Measurements from ENCODE around the gene CLSTN2. TPM values are rescaled to one million over a fixed set of nuclear protein-coding genes. Genes with fewer than 3 reads are reported as not detected.

Gene CLSTN2
- polyA plus RNA-seq, 2 donors = 0.20 TPM

DNA sequence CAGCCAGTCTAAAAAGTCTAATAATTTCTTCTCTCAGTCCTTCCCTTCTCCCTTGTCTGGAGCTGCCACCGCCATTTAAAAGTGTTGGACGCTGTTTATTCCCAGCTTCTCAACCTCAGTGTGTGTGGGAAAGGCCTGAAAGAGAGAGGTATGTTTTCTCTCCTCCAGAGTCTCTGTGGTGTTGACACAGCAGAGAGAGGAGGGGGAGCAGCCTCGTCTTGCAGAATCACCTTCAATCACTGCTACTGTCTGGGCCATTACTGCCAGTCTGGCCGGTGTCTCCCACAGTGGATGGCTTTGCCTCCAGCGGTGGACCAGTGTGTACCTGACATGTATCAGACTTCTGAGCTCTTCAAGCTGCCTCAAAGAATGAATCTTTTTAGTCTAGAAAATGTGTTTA is 641.5 kb downstream of the CLSTN2 start:
- Histone ChIP-seq H3K27me3 (ENCODE audit: control insufficient read depth in 1 of 2, insufficient read depth in 2 of 2, low read length in 2 of 2) (no peaks in the 10 kb centered on the region), H3K27ac (ENCODE audit: low read depth in 2 of 2, low read length in 1 of 2) (no peak overlapping the region), H3K4me1 (ENCODE audit: control insufficient read depth in 2 of 2, insufficient read depth in 2 of 2, low read length in 1 of 2) (no peaks in the 10 kb centered on the region), H3K9me3 (ENCODE audit: control insufficient read depth in 2 of 2, insufficient read depth in 1 of 2, low read depth in 1 of 2, low read length in 1 of 2) (no peaks in the 10 kb centered on the region), H3K36me3 (ENCODE audit: control insufficient read depth in 2 of 2, insufficient read depth in 2 of 2, low read length in 1 of 2) (no peaks in the 10 kb centered on the region), H3K4me3 (ENCODE audit: low read depth in 1 of 2, low read length in 2 of 2) (no peak overlapping the region)
- WGBS, 2 donors = 58 to 66% methylated on average over 5 of the region's 5 CpGs

DNA sequence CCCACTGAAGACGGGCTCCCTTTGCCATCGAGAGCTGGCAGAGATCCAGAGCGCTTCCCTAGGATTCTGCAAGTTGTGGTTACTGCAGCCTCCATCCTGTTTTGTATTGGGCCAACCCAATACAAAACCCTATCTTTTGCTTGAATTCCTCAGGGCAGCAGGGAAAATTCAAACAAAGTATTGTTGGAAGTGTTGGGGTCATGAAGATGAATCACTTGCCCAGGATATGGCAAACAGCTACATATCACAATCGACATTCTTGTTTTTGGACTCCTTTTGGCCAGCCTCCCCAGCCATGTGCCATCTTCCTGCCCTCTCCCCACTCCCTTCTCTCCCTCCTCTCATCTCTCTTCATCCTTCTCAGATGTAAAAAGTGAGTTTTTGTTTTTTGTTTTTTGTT is 642.9 kb downstream of the CLSTN2 start:
- 76 to 86% methylated on average over 4 of the region's 4 CpGs for WGBS, 2 donors

DNA sequence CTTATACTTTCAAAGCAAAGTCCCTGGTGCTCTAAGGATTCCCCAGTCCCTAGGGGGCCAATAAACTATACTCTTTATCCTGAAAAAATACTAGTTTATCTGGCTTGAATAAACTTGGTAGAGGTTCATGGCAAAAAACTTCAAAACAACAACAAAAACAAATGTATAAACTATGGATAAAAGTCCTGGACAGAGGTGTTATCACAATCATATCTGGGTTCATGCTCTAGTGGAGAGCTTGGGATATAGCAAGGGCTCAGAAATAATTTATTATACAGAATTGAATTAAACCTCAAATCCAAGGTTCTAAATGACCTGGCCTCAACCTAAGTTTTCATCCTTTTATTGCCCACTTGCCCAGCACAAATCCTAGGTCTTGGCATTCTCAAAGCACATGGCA is 644.3 kb downstream of the CLSTN2 start:
- no peak overlapping the region for H3K27ac ChIP-seq (ENCODE audit: low read depth in 2 of 2, low read length in 1 of 2)
- H3K4me1 ChIP-seq (ENCODE audit: control insufficient read depth in 2 of 2, insufficient read depth in 2 of 2, low read length in 1 of 2) = no peaks in the 10 kb centered on the region
- H3K36me3 ChIP-seq (ENCODE audit: control insufficient read depth in 2 of 2, insufficient read depth in 2 of 2, low read length in 1 of 2) = no peaks in the 10 kb centered on the region
- no peak overlapping the region for H3K4me3 ChIP-seq (ENCODE audit: low read depth in 1 of 2, low read length in 2 of 2)
- no peaks in the 10 kb centered on the region for H3K9me3 ChIP-seq (ENCODE audit: control insufficient read depth in 2 of 2, insufficient read depth in 1 of 2, low read depth in 1 of 2, low read length in 1 of 2)
- H3K27me3 ChIP-seq (ENCODE audit: control insufficient read depth in 1 of 2, insufficient read depth in 2 of 2, low read length in 2 of 2) = no peaks in the 10 kb centered on the region

More for the DNA sequence above, 642.9 kb downstream of the CLSTN2 start:
- H3K9me3 ChIP-seq (ENCODE audit: control insufficient read depth in 2 of 2, insufficient read depth in 1 of 2, low read depth in 1 of 2, low read length in 1 of 2) = no peaks in the 10 kb centered on the region
- H3K27me3 ChIP-seq (ENCODE audit: control insufficient read depth in 1 of 2, insufficient read depth in 2 of 2, low read length in 2 of 2) = no peaks in the 10 kb centered on the region
- no peaks in the 10 kb centered on the region for H3K4me1 ChIP-seq (ENCODE audit: control insufficient read depth in 2 of 2, insufficient read depth in 2 of 2, low read length in 1 of 2)
- no peak overlapping the region for H3K27ac ChIP-seq (ENCODE audit: low read depth in 2 of 2, low read length in 1 of 2)
- H3K4me3 ChIP-seq (ENCODE audit: low read depth in 1 of 2, low read length in 2 of 2) = no peak overlapping the region
- no peaks in the 10 kb centered on the region for H3K36me3 ChIP-seq (ENCODE audit: control insufficient read depth in 2 of 2, insufficient read depth in 2 of 2, low read length in 1 of 2)

DNA sequence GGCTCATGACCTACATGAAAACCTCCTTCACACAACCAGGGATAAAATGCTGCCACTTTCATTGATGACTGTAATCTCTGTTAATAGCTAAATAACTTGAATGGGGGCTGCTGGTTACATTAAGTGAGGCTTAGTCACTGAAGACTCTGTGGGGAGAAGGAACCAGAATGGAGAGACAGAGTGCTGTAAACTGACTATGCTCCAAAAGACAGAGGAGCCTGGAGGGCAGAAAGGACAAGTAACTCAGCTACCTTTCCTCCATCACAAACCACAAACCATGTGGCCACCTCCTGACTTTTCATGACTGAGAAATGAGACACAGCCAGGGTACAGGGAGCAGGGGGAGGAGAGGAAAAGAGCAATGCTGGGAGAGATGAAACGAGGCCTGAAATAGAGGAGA is 645.8 kb downstream of the CLSTN2 start:
- H3K27me3 ChIP-seq (ENCODE audit: control insufficient read depth in 1 of 2, insufficient read depth in 2 of 2, low read length in 2 of 2) = peaks cover 0 to 3% of the 10 kb centered on the region in 2 donors

DNA sequence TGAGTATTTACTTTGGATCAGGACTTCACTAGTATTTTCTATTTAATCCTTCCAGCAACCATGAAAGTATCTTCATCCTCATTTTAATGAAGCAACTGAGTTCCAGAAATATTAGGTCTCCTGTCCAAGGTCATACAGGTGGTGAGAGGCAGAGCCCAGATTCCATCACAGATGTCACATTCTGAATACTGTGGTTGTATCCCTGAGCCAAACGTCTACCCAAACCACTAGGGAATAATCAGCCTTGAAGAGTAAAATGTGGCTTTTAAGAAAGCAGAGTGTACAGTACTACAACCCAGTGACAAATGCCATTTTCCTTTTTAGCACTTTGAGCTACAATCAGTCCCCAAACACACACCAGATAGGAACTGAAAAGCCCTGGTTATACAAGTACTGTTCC is 649.6 kb downstream of the CLSTN2 start:
- H3K27me3 ChIP-seq (ENCODE audit: control insufficient read depth in 1 of 2, insufficient read depth in 2 of 2, low read length in 2 of 2) = peaks cover 0 to 3% of the 10 kb centered on the region in 2 donors
- no peak overlapping the region for H3K27ac ChIP-seq (ENCODE audit: low read depth in 2 of 2, low read length in 1 of 2)
- WGBS, 2 donors = 24 to 34% methylated on average over 1 of the region's 1 CpG
- H3K4me3 ChIP-seq (ENCODE audit: low read depth in 1 of 2, low read length in 2 of 2) = no peak overlapping the region
- H3K9me3 ChIP-seq (ENCODE audit: control insufficient read depth in 2 of 2, insufficient read depth in 1 of 2, low read depth in 1 of 2, low read length in 1 of 2) = no peaks in the 10 kb centered on the region
- no peaks in the 10 kb centered on the region for H3K4me1 ChIP-seq (ENCODE audit: control insufficient read depth in 2 of 2, insufficient read depth in 2 of 2, low read length in 1 of 2)
- H3K36me3 ChIP-seq (ENCODE audit: control insufficient read depth in 2 of 2, insufficient read depth in 2 of 2, low read length in 1 of 2) = no peaks in the 10 kb centered on the region

More for the DNA sequence above, 645.8 kb downstream of the CLSTN2 start:
- Histone ChIP-seq H3K4me3 (ENCODE audit: low read depth in 1 of 2, low read length in 2 of 2) (no peak overlapping the region), H3K4me1 (ENCODE audit: control insufficient read depth in 2 of 2, insufficient read depth in 2 of 2, low read length in 1 of 2) (no peaks in the 10 kb centered on the region), H3K9me3 (ENCODE audit: control insufficient read depth in 2 of 2, insufficient read depth in 1 of 2, low read depth in 1 of 2, low read length in 1 of 2) (no peaks in the 10 kb centered on the region), H3K27ac (ENCODE audit: low read depth in 2 of 2, low read length in 1 of 2) (no peak overlapping the region), H3K36me3 (ENCODE audit: control insufficient read depth in 2 of 2, insufficient read depth in 2 of 2, low read length in 1 of 2) (no peaks in the 10 kb centered on the region)
- 50 to 53% methylated on average over 1 of the region's 1 CpG for WGBS, 2 donors

DNA sequence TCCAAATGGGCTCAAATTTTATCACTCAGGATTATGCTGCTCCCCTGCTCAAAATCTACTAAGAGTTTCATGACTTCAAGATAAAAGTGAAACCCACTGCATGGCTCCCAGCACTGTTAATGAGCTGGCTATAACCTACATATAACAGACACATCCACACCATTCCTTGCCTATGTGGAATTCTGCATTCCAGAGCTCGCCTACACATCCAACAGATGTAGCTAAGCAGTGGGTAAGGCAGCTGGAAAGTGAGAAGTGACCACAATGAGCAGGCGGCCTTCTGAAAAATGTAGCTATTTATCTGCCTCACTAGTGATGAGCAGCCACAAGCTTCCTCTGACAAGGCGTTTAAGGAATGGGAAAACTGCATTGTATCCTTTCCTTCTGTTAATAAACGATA is 650.8 kb downstream of the CLSTN2 start:
- Histone ChIP-seq H3K9me3 (ENCODE audit: control insufficient read depth in 2 of 2, insufficient read depth in 1 of 2, low read depth in 1 of 2, low read length in 1 of 2) (no peaks in the 10 kb centered on the region), H3K27me3 (ENCODE audit: control insufficient read depth in 1 of 2, insufficient read depth in 2 of 2, low read length in 2 of 2) (peaks cover 0 to 3% of the 10 kb centered on the region in 2 donors), H3K4me1 (ENCODE audit: control insufficient read depth in 2 of 2, insufficient read depth in 2 of 2, low read length in 1 of 2) (no peaks in the 10 kb centered on the region), H3K36me3 (ENCODE audit: control insufficient read depth in 2 of 2, insufficient read depth in 2 of 2, low read length in 1 of 2) (no peaks in the 10 kb centered on the region), H3K27ac (ENCODE audit: low read depth in 2 of 2, low read length in 1 of 2) (no peak overlapping the region), H3K4me3 (ENCODE audit: low read depth in 1 of 2, low read length in 2 of 2) (no peak overlapping the region)
- WGBS, 2 donors = 77 to 81% methylated on average over 4 of the region's 4 CpGs

DNA sequence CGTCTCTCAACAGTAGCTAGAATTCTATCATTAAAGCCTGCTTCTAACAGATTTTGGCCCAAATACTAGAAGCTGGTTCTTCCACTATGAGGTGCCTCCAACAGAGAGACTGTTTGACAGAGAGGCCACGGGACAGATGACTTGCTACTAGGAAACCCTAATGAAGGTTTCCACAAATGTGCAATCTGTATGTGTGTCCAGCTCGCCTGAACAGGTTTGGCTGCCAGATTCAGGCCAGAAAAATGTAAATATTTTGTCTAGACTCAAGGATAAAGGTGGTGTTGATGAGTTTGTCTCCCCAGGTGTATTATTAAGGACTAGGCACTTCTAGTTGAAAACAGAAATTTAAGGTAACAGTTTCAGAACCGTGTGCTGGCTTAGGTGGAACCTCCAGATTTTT is 651.3 kb downstream of the CLSTN2 start:
- Histone ChIP-seq H3K9me3 (ENCODE audit: control insufficient read depth in 2 of 2, insufficient read depth in 1 of 2, low read depth in 1 of 2, low read length in 1 of 2) (no peaks in the 10 kb centered on the region), H3K36me3 (ENCODE audit: control insufficient read depth in 2 of 2, insufficient read depth in 2 of 2, low read length in 1 of 2) (no peaks in the 10 kb centered on the region), H3K27me3 (ENCODE audit: control insufficient read depth in 1 of 2, insufficient read depth in 2 of 2, low read length in 2 of 2) (peaks cover 0 to 3% of the 10 kb centered on the region in 2 donors), H3K4me3 (ENCODE audit: low read depth in 1 of 2, low read length in 2 of 2) (no peak overlapping the region), H3K27ac (ENCODE audit: low read depth in 2 of 2, low read length in 1 of 2) (no peak overlapping the region), H3K4me1 (ENCODE audit: control insufficient read depth in 2 of 2, insufficient read depth in 2 of 2, low read length in 1 of 2) (no peaks in the 10 kb centered on the region)
- WGBS, 2 donors = 53 to 65% methylated on average over 4 of the region's 4 CpGs

DNA sequence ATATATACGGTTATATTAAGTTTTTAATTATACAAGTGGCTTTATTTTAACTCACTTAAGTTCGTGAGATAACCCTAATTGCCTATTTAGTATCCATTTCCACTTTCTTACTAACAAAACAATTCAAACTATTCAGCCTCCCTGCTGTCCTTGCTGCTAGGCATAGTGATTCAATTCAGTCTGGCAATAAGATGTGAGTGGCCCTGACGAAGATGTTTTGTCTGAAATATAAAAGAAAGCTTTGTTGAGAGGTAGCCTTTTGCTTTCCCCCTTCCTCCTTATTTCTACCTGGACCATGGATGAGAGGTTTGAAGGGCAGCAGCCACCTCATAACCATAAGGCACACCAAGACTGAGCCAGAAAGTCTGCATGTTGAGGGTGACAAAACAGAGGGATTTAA is 653.6 kb downstream of the CLSTN2 start:
- H3K27ac ChIP-seq (ENCODE audit: low read depth in 2 of 2, low read length in 1 of 2) = no peak overlapping the region
- H3K4me1 ChIP-seq (ENCODE audit: control insufficient read depth in 2 of 2, insufficient read depth in 2 of 2, low read length in 1 of 2) = no peaks in the 10 kb centered on the region
- H3K9me3 ChIP-seq (ENCODE audit: control insufficient read depth in 2 of 2, insufficient read depth in 1 of 2, low read depth in 1 of 2, low read length in 1 of 2) = no peaks in the 10 kb centered on the region
- H3K4me3 ChIP-seq (ENCODE audit: low read depth in 1 of 2, low read length in 2 of 2) = no peak overlapping the region
- WGBS, 2 donors = 56 to 57% methylated on average over 3 of the region's 3 CpGs
- H3K36me3 ChIP-seq (ENCODE audit: control insufficient read depth in 2 of 2, insufficient read depth in 2 of 2, low read length in 1 of 2) = no peaks in the 10 kb centered on the region
- peaks cover 0 to 3% of the 10 kb centered on the region in 2 donors for H3K27me3 ChIP-seq (ENCODE audit: control insufficient read depth in 1 of 2, insufficient read depth in 2 of 2, low read length in 2 of 2)

DNA sequence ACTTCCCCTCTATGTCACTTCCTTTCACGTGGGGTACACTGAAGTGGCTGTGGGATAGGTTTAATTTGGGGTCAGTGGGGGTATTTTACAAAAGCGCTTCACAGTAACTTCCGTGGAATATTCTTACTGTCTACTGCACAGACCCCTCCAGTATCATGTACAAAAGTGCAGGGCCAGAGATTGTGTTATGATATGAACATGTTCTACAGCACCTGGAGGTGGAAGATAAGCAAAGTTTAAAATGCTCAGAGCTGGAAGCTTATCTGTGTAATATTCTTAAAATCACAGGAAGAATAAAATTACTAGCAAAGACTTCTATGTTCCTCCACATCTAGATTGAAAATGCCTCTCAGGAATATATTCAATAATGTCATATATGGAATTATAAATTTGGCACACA is 658.8 kb downstream of the CLSTN2 start:
- Histone ChIP-seq H3K27me3 (ENCODE audit: control insufficient read depth in 1 of 2, insufficient read depth in 2 of 2, low read length in 2 of 2) (no peaks in the 10 kb centered on the region), H3K27ac (ENCODE audit: low read depth in 2 of 2, low read length in 1 of 2) (no peak overlapping the region), H3K9me3 (ENCODE audit: control insufficient read depth in 2 of 2, insufficient read depth in 1 of 2, low read depth in 1 of 2, low read length in 1 of 2) (no peaks in the 10 kb centered on the region), H3K4me1 (ENCODE audit: control insufficient read depth in 2 of 2, insufficient read depth in 2 of 2, low read length in 1 of 2) (no peaks in the 10 kb centered on the region), H3K36me3 (ENCODE audit: control insufficient read depth in 2 of 2, insufficient read depth in 2 of 2, low read length in 1 of 2) (no peaks in the 10 kb centered on the region), H3K4me3 (ENCODE audit: low read depth in 1 of 2, low read length in 2 of 2) (no peak overlapping the region)
- WGBS, 2 donors = 78 to 82% methylated on average over 3 of the region's 3 CpGs

DNA sequence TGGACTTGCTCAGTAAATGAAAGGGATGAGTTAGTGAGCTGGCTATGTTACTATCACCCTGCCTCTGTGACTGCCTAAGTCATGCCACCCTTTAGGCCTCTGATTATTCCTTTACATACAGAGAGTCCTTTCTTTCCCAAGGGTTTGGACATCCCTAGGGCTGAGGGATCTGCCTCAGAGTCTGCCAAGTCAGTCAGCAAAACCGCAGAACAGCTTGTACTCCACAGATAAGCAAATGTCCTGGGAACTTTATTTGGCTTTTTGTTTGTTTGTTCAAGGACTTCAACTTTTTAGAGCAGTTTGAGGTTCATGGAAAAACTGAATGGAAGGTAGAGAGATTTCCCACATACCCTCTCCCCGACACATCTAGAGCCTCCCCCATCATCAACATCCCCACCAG is 660.3 kb downstream of the CLSTN2 start:
- no peaks in the 10 kb centered on the region for H3K27me3 ChIP-seq (ENCODE audit: control insufficient read depth in 1 of 2, insufficient read depth in 2 of 2, low read length in 2 of 2)
- WGBS, 2 donors = 63% methylated on average over 2 of the region's 2 CpGs
- H3K4me3 ChIP-seq (ENCODE audit: low read depth in 1 of 2, low read length in 2 of 2) = no peak overlapping the region
- no peaks in the 10 kb centered on the region for H3K9me3 ChIP-seq (ENCODE audit: control insufficient read depth in 2 of 2, insufficient read depth in 1 of 2, low read depth in 1 of 2, low read length in 1 of 2)
- no peaks in the 10 kb centered on the region for H3K4me1 ChIP-seq (ENCODE audit: control insufficient read depth in 2 of 2, insufficient read depth in 2 of 2, low read length in 1 of 2)
- H3K36me3 ChIP-seq (ENCODE audit: control insufficient read depth in 2 of 2, insufficient read depth in 2 of 2, low read length in 1 of 2) = no peaks in the 10 kb centered on the region
- H3K27ac ChIP-seq (ENCODE audit: low read depth in 2 of 2, low read length in 1 of 2) = no peak overlapping the region

Data from esophagus (tissue), 2 donors.